OCI-M2 (cell line): ENCODE results near the gene KCTD11.
A peak's percentile ranks its signal among the peaks of the same experiment; 100 is the strongest.
"Not testable (repeated sequence)": the region's sequence is repeated elsewhere in the genome, so short reads cannot be mapped to it uniquely, and the experiment has no call there.

Experiments
- DNase-seq: peaks from one replicate; lab custom pipeline; 2025; ENCODE audit not compliant: unreplicated experiment; lab: John Stamatoyannopoulos, UW

Gene KCTD11

DNA sequence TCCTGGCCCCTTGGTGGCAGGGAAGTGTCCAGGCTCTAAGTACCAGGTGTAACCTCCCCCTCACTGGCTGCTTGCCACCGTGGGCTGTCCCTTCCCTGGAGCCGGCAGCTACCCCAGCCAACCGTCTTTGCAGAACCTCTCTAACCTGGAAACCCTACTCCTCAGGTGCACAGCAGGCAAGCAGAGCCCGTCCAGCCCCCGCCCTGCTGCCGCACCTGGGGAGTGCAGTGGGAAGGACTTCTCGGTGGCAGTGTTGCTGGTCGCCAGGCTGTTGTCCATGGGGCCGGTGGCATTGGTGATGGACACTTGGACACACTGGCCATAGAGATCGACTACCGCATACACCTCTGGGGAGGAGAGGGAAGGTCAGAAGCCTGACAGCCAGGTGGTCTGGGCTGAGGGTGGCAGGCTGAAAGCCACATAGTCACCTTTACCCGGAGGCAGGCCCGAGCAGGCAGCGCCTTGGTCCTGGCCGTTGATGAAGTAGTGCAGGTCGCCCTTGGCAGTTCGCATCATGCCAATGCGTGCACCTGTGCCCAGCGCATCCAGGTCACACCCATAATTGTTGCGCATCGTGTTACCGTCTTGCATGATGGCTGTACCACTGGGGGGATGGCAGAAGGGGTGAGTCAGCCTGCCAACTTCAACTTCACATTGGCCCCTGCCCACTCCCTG, 29.3 kb upstream of the KCTD11 start:
- no peak for DNase-seq

DNA sequence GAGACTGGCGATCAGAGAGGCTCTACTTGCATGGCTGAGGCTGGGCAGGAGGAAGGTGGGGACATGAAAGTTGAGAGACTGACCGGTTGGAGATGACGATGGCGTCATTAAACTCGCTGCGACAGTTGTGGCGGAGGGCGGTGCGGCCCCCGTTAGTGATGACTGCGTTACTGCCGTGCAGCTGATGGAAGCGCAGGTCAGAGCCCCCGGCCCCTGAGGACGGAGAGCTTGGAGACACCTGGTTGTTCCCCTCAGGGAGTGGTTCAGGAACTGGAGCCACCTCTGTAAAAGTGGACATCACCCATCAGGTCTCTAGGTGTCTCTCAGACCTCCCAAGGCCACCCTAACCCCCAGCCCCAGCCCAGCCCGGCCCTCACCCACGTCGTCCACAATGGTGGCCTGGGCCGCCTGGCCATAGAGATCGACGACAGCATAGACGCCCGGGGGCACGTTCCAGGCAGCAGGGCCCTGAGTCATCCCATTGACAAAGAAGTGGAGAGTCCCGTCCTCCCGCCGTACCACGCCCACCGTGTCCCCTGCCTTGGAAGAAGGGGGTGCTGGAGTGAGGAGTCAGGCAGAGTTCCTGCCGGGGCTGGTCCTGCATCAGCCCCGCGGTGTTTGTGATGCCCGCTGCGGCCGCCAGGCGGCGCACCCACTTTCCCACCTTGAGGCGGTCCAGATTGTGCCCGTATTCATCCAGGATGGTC, 28.1 kb upstream of the KCTD11 start:
- no peak for DNase-seq

DNA sequence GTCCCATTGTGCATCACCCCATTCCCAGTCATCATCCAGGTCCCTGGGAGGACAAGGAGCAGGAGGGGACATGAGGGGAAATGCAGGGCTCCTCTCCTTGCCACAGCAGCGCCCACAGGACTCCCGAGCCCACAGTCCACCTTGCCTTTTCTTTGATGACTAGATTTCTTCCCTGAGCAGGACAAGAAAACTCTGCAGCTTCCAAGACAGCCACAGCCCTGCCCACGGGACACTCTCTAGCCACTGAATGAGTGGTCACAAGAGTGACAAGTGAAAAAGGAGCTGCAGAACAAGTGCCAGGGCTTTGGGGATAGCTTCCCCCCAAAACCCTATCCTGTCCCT, 27.6 kb upstream of the KCTD11 start:
- DNase-seq: no peak

DNA sequence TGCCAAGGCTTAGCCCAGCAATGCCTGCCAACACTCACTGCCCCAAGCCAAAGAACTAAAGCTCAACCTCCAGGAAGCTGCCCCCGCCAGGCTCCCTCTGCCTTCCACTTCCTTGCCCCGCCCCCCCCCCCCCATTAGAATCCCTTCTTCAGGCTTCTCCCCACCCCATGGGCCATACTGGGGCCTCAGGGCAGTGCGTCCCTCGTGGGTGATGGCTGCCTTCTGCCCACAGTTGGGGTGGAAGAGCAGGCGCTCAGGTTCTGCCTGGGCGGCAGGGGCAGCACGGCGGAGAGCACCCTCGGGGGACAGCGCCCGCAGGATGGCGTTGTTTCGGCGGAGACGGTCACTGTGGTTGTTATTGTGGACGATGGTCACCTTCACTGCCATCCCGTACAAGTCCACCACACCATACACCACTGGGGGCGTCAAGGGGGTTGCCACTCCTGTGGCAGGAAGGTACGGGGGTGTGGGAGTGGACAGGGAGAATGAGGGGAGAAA, 26.9 kb upstream of the KCTD11 start:
- no peak for DNase-seq

DNA sequence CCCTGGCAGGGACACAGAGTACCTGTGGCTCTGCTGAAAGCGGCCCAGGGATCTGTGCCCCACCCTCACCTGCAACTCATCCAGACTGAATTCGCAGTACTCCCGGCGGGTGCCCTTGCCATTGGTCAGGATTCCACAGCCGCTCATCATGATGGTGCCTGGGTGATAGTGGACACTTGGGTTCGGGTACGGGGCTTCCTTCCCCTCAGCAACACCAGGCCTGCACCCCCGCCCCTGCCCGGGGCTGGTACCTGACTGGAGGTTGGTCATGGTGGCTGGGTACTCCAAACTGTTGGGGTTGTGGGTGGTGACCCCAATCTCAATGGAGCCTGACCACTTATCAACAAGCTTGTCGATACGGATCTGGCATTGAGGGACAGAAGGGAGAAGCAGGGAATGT, 25.8 kb upstream of the KCTD11 start:
- no peak for DNase-seq

DNA sequence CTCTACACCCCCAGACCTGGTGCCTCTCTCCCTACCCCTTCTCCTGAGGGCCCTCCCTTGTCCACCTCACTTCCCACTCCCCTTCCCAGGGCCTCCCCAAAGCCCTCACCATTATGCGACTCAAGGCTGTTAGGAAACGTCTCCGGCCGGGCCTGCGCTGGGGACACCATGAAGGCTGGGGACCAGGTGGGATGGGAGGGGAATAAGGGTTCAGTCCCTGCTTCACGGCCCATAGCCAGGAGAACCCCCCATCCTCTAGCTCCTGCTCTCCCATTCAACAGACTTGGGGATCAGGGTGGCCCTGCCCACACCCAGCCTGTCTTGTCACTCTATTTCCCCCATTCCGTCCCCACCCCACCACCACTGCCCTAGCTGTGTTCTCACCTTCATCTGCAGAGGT, 24.9 kb upstream of the KCTD11 start:
- no peak for DNase-seq

DNA sequence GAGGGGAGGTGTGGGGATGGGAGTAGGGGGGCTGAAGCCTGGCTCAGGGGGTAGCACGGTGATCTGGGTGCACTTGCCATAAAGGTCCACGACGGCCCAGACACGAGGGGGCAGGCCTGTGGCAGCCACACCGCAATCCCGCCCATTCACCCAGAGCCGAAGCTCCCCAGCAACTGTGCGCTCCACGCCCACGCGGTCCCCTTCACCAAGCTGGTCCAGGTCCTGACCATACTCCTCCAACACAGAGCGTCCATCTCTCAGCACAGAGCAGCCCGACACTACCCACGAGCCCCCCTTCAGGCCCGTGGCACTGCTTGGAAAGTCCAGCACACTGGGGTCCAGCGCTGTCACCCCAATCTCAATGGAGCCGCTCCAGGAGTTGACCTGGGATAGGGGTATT, 24.5 kb upstream of the KCTD11 start:
- no peak for DNase-seq

DNA sequence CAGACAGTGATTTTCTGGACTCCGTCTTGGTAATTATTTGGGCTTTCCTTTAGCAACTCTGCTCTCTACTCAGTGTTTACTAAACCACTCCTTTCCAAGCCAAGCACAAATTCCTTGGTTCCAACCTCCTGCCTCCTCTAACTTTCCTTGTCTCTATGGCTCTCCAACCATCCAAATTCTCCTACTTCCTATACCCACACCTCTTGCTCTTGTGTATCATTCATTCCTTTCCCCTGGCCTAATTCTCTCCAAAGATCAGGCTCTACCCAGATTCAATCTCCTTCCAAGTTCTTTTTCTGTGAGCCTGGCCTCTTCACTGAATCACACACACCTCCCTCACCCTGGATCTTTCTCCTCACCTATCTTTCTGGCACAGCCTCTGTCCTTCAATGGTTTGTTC, 24.0 kb upstream of the KCTD11 start:
- DNase-seq: no peak

DNA sequence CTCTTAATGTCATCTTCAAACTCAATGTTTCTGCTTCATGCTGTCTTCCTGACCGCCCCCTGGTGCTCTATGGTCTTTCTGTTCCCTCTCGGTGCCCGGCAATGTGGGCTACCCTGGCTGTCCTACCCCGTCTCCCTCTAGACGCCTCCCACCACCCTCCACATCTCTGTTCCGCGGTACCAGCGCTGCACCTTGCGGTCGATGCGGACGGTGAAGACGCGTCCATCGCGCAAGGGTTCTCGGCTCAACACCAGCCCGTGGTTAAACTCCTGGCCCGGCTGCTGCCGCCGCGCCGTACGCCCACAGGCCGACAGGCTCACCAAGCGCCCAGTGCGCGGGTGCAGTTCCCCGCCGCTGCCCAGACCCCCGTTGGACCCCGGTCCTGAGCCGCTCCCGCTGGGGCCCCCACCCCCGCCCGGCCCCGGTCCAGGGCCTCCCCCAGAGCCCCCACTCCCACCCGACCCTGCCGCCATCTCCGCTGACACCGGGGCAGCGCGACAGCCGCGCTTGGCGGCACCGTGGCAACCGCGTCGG, 23.1 kb upstream of the KCTD11 start, which contains the start of gene NEURL4:
Gene NEURL4 (minus strand): TSS at position 496 of the 534 bp plus-strand sequence. CDS start 23 bp downstream, at position 473.
- DNase-seq: no peak

DNA sequence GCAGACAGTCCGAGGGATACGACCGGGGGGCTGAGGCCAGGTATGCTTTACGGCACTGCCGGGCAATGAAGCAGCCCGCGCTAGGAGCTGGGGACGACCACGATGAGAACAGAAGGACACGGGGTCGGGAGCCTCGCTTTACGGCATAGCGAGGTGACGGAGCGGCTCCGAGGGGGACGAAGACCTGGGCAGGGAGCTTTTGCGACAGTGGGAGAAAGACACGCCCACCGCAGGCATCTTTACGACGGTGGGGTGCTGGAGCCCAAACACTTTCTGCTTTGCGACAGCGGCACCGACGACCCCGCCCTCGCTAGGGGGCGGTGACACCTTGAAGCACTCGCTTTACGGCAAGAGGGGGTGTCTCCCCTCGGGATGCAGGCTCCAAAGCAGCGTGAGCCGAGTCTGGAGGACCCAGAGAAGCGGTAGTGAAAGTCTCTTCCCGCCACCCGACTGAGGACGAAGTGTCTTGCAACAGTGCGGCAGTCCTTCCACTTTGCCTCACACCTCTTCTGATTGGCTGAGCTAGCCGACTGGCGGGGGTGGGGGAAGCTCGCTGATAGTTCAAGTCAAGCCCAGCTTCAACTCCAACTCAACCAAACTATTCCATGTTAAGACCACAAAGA, 22.5 kb upstream of the KCTD11 start:
- DNase-seq: peak; percentile 91

DNA sequence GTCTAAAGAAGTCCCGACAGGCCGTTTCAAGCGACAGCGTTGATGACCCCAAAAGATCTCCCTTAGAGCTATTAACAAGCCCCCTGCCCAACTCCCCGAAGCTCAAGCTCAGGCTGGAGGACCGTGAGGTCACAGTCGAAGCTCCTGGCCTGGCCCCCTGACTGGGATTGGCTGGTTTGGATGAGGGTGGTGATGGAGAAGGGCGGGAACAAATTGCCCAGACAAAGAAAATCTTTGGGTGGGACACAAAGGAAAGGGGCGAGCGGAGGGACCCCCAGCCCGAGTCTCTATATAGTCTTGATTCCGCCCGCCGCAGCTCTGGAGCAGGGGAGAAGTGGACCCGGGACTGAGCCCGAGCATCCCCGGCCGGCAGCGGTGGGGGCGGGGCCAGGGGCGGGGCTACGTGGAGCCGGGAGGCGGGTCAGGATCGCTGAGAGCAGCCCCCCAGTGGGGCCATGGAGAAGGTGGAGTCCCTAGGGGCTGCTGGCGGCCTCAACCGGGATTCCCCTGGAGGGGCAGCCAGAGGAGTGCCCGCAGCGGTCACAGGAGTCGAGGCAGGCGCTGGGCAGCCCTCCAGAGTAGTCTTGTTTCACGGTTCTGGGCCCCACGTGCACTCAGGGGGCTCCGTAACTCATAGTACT, 21.8 kb upstream of the KCTD11 start:
- no peak for DNase-seq

DNA sequence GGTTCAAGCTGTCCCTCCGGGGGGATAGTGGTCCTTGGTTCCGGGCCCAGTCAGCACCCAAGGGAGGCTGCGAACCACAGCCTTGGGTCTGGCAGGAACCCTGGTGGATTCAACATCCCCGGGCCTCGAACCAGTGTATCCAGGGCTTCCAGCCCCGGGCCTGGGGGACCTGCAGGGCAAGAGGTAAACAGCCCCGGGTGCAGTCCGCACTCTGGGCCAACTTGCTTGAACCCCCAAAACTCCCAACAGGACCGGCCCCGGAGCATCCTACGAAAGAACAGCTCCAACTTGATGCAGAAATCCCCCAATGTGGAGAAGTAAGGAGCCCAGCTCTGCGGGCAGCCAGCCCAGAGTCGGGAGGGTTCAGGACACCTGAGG, 21.3 kb upstream of the KCTD11 start:
- no peak for DNase-seq

DNA sequence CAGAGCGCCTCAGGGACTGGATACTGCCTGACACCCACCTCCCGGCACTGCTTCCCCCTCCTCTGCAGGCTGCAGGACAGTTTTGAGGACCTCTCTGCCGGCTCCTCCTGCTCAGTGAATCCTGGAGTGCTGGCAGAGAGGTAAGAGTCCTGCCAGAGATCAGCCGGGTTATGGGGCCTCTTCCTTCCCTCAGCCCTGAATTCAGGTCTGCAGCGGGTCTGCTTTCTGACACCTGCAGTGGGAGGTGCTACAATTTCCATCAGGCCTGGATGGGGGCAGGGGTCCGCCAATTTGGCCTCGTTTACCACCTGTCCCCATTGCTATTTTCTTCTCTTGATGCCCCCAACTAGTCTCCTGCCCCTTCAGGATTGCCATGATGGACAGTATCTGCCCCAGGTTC, 19.9 kb upstream of the KCTD11 start:
- DNase-seq: no peak

DNA sequence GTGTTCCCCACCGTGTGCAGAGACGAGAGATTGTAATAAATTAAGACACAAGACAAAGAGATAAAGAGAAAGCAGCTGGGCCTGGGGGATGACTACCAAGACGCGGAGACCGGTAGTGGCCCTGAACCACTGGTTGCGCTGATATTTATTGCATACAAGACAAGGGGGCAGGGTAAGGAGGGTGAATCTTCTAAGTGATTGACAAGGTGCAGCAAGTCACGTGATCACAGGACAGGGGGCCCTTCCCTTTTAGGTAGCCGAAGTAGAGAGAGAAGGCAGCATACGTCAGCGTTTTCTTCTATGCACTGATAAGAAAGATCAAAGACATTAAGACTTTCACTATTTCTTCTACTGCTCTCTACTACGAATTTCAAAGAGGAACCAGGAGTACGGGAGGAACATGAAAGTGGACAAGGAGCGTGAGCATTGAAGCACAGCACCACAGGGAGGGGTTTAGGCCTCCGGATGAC, 19.3 kb upstream of the KCTD11 start:
- not testable (repeated sequence) for DNase-seq

DNA sequence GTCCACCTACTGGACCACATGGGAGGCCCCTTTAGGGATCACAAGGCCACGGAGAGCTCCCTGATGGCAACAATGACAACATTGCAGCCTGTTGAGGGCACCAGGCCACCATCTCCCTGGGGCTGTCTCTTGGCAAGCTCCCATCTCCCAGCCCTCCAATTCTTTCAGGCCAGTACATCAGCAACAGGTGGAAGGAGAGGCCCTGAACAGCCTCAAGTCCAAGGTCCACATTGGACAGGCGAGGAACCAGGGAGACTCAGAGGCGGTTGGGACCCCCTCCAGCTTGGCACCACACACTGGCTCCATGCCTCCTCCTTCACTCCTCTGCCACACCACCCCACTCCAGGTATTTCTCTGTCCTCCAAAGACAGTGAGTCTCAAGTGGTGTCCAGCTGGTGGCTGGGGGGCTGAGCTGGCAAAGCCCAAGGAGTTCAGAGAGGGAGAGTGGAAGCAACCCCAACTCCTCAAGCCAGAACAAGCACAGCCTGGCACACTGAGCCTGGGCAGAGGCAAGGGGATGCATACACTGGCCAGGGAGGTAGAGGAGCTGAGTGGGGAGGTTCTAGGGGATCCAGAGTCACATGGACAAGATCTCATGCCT, 16.9 kb upstream of the KCTD11 start:
- no peak for DNase-seq

DNA sequence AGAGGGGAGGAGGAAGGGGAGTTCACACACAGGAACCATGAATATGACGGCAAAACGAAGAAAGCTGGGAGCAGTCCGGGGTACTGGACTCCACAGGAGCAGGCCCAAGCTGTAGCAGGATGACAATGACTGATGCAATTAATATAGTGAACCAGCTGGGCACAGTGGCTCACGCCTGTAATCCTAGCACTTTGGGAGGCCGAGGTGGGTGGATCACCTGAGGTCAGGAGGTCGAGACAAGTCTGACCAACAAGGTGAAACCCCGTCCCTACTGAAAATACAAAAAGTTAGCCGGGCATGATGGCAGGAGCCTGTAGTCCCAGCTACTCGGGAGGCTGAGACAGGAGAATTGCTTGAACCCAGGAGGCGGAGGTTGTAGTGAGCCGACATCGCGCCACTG, 16.2 kb upstream of the KCTD11 start:
- DNase-seq: not testable (repeated sequence)

DNA sequence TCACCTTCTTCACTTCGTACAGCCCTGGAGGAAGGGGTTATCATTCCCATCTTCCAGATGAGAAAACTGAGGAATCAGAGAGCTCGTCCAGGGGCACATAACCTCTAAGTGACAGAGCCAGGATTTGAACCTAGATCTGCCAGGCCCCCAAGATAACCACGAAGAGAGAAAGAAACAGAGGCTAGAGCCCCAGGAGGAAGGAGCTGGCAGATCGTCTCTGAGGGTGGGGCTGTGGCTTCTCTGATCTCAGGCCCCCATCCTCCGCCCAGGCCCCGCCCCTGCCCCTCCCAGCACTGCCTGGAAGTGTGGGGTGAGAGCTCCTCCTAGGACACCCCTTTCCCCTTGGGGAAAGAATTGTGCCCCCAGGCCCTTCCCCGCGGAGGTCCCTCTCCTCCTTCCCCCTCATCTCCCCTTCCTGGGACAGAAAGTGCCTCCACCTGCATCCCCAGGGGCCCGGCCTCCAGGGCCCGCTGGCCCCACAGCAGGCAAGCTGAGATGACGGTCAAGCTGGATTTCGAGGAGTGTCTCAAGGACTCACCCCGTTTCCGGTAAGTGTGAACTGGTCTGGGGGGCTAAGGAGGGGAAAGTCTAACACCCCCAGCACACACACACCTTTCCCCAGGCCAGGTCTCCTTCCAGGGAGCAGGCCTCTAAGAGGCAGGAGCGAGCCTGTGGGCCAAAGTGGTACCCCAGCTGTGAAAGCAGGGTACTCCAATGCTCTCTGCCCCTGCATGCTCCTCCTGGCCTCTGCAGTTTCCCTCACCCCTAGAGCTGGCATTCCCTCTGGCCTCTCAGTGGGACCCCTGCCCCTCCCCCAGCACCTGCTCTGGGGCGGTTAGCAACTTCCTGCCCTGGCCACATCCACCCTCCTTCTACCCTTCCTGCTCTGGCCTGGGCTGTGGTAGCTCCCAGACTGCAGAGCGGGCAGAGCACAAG, 15.5 kb upstream of the KCTD11 start, which contains the start of gene ACAP1:
Gene ACAP1 (plus strand): TSS at position 290 of the 936 bp plus-strand sequence. CDS start 206 bp downstream, at position 496.
- DNase-seq: no peak

DNA sequence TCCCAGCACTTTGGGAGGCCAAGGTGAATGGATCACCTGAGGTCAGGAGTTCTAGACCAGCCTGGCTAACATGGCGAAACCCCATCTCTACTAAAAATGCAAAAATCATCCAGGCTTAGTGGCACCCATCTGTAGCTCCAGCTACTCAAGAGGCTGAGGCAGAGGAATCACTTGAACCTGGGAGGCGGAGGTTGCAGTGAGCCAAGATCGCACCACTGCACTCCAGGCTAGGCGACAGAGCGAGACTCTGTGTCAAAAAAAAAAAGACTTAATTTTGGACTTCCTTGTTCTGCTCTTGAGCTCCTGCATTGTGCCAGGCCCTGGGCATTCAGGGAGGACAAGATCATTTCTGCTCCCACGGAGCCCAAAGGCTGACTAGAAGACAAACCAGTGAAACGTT, 14.4 kb upstream of the KCTD11 start:
- not testable (repeated sequence) for DNase-seq

DNA sequence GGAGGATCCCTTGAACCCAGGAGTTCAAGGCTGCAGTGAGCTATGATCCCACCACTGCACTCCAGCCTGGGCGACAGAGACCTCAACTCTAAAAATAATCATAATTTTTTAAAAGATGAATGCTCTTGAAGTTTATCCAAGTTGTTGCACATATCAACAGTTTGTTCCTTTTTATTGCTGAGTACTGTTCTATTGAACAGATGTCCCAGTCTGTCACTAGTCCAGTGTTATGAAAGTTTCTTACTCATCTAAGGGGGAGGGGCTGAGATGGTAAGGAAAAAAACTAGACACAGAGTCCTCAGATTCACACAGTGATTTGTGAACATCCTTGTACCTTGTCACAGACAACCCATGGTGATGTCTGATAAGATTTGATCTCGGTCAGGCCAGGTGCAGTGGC, 11.8 kb upstream of the KCTD11 start:
- DNase-seq: no peak

DNA sequence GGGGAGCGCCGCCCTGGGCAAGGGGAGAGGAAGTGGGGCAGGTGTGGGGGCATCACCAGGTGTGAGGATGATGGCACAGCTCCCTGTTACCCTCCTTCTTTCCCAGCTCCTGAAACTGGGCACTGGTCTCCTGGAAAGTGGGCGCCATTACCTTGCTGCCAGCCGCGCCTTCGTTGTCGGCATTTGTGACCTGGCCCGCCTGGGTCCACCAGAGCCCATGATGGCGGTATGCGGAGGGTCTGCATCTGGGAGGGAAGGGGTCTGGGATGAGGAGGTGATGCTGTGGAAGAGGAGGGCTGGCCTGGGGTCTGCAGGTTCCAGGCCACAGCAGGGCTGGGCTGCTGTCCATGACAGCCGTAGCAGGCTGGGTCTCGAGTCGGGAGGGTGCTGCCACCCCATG, 10.1 kb upstream of the KCTD11 start:
- DNase-seq: no peak
